ENCODE data around the gene TRIM77.

DNA sequence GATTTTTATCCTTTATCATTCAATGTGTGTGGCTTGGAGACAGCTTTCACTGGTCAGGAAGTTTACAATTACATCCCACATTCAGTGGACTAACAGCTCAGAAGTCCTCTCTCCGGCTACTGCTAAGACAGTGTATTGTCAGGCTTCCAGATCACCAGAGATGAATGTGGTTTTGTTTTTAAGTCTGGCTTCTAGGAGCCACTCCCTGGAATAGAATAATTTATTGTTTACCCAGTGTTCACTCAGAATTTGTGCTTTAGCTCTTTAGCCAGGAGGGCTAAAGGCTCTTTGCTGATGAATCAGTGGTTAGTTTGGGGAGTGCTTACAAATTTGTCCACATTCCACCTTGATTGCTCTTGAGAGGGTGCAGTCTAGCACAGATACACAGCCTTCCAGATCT lies 26.5 kb downstream of the TRIM77 start:
- no peak for TF ChIP-seq EP300 (conservative IDR thresholded peaks at IDR 0.05; ENCODE audit: poor library complexity, severe bottlenecking)
- TF ChIP-seq, protein P1, sequence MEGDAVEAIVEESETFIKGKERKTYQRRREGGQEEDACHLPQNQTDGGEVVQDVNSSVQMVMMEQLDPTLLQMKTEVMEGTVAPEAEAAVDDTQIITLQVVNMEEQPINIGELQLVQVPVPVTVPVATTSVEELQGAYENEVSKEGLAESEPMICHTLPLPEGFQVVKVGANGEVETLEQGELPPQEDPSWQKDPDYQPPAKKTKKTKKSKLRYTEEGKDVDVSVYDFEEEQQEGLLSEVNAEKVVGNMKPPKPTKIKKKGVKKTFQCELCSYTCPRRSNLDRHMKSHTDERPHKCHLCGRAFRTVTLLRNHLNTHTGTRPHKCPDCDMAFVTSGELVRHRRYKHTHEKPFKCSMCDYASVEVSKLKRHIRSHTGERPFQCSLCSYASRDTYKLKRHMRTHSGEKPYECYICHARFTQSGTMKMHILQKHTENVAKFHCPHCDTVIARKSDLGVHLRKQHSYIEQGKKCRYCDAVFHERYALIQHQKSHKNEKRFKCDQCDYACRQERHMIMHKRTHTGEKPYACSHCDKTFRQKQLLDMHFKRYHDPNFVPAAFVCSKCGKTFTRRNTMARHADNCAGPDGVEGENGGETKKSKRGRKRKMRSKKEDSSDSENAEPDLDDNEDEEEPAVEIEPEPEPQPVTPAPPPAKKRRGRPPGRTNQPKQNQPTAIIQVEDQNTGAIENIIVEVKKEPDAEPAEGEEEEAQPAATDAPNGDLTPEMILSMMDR (IDR thresholded peaks at IDR 0.05; ENCODE audit: poor library complexity, severe bottlenecking): no peak
- no peak for TF ChIP-seq SMC3 (conservative IDR thresholded peaks at IDR 0.05; ENCODE audit: poor library complexity)
- TF ChIP-seq RAD21 (conservative IDR thresholded peaks at IDR 0.05): no peak
- no peak for TF ChIP-seq MXI1 (conservative IDR thresholded peaks at IDR 0.05; ENCODE audit: poor library complexity, severe bottlenecking)
- TF ChIP-seq TAF1 (IDR thresholded peaks at IDR 0.05; ENCODE audit: low read depth): no peak
- TF ChIP-seq POLR2AphosphoS5 (IDR thresholded peaks at IDR 0.05): no peak

Data from neural cell (in vitro differentiated cells).